ENCODE data around the gene SELENOO. TPM values are rescaled to one million over a fixed set of nuclear protein-coding genes. Genes with fewer than 3 reads are reported as not detected.

Gene SELENOO, protein sequence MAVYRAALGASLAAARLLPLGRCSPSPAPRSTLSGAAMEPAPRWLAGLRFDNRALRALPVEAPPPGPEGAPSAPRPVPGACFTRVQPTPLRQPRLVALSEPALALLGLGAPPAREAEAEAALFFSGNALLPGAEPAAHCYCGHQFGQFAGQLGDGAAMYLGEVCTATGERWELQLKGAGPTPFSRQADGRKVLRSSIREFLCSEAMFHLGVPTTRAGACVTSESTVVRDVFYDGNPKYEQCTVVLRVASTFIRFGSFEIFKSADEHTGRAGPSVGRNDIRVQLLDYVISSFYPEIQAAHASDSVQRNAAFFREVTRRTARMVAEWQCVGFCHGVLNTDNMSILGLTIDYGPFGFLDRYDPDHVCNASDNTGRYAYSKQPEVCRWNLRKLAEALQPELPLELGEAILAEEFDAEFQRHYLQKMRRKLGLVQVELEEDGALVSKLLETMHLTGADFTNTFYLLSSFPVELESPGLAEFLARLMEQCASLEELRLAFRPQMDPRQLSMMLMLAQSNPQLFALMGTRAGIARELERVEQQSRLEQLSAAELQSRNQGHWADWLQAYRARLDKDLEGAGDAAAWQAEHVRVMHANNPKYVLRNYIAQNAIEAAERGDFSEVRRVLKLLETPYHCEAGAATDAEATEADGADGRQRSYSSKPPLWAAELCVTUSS
- total RNA-seq = 10 to 100 TPM; 14.2 to 21.6 TPM
- 100 to 1,000 TPM in 1 of 2 donors, 10 to 100 TPM in 1; 11.6 to 105 TPM for polyA plus RNA-seq
- long read RNA-seq, donor 1, partial matches to known transcripts = 3 of 14 reads
- long read RNA-seq, donor 1, other reads (novel, unspliced or antisense) = 8 of 14 reads
- long read RNA-seq, donor 2, transcript SELENOO-201 (9 exons, 2,315 nt) = major isoform, 16 of 42 reads
- long read RNA-seq, donor 2, partial matches to known transcripts = 11 of 42 reads
- long read RNA-seq, donor 2, other reads (novel, unspliced or antisense) = 15 of 42 reads

GRCh38 chr22:50200461-50201190, at the start of gene SELENOO:
Gene SELENOO (plus strand): TSS chr22:50201011. CDS start chr22:50201037, 26 bp downstream.
- intact Hi-C loops (cut with DNase I) = loop anchor here in 1 of 2 donors (10.0 kb wide), 2 partner anchors 236 to 276 kb away; partner anchors contain the start of gene PIM3
- WGBS, 2 donors = 0 to 1% methylated on average over 60 to 105 of the region's 105 CpGs

DNA sequence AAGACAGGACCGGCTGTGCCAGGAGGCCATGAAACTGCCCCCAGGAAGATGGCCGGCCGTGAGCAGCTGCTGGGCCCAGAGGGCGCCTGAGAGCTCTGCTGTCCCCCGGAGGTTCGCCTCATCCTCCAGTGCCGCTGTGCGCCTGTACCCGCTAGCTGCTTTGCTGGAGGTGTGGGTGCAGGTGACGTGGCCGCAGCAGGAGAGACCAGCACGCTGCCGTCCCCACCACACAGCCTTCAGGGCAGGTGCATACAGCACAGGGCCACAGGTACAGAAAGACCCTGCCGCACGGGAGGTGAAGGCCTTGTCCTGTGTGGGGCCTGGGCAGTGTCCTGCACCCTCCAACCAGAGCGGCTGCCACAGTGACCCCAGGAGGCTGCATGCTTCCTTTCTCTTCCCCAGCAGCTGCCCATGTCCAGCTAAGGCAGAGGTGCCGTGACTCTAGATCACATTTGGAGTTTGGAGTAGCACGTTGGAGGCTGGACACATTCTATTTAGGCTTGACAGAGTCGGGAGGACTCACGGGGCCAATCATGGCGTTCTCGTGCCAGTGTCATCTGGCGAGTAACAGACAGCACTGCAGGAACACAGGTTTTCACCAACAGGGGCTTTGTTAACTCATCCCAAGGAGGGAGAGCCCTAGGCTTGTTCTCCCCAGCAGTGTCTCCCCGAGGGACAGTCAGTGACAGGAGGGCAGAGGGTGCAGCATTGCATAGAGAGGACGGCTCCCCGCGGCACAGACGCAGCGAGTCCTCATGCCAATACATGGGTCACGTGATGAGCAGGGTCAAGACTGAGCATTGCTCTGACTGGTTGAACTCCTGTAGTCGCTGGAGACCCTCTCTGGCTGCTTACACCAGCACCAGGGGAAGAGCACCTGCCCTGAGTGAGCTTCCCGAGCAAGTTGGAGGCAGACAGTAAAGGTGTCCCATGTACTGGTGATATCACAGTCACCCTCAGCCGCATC, 49.0 kb upstream of the SELENOO start:
- no peak overlapping the region for H3K4me3 ChIP-seq (ENCODE audit: low read length in 2 of 2)
- H3K4me1 ChIP-seq (ENCODE audit: control insufficient read depth in 1 of 2, insufficient read depth in 2 of 2, low read length in 2 of 2) = no peaks in the 10 kb centered on the region
- no peaks in the 10 kb centered on the region for H3K27me3 ChIP-seq (ENCODE audit: control insufficient read depth in 1 of 2, insufficient read depth in 2 of 2, low read length in 1 of 2)
- no peak for ATAC-seq (ENCODE audit: low FRiP score)
- no peaks in the 10 kb centered on the region for H3K9me3 ChIP-seq (ENCODE audit: control insufficient read depth, low read length)
- DNase-seq = no peak
- no peak overlapping the region for H3K27ac ChIP-seq (ENCODE audit: low read depth in 1 of 2, low read length in 2 of 2)
- H3K36me3 ChIP-seq (ENCODE audit: control insufficient read depth in 1 of 2, insufficient read depth in 2 of 2, low read length in 1 of 2) = no peaks in the 10 kb centered on the region
- intact Hi-C loops (cut with DNase I) = loop anchor here in 1 of 2 donors (5.0 kb wide), 1 partner anchor 55 kb away; no protein-coding TSS in a partner anchor
- 84% methylated on average over 33 of the region's 33 CpGs for WGBS, 2 donors

More at GRCh38 chr22:50200461-50201190, at the start of gene SELENOO:
- DNase-seq (peak; percentile 95 to 98), ATAC-seq (ENCODE audit: low FRiP score) (peak; percentile 94)
- H3K36me3 ChIP-seq (ENCODE audit: control insufficient read depth in 1 of 2, insufficient read depth in 2 of 2, low read length in 1 of 2) = peaks cover 0 to 2% of the 10 kb centered on the region in 2 donors
- H3K27me3 ChIP-seq (ENCODE audit: control insufficient read depth in 1 of 2, insufficient read depth in 2 of 2, low read length in 1 of 2) = no peaks in the 10 kb centered on the region
- peak within 1 kb of the TSS; percentile 72 to 92 for H3K4me3 ChIP-seq (ENCODE audit: low read length in 2 of 2)
- peak within 1 kb of the TSS in 1 of 2 donors; percentile 35 for H3K27ac ChIP-seq (ENCODE audit: low read depth in 1 of 2, low read length in 2 of 2)
- H3K4me1 ChIP-seq (ENCODE audit: control insufficient read depth in 1 of 2, insufficient read depth in 2 of 2, low read length in 2 of 2) = no peaks in the 10 kb centered on the region
- H3K9me3 ChIP-seq (ENCODE audit: control insufficient read depth, low read length) = no peaks in the 10 kb centered on the region

- no peak overlapping the region for H3K4me3 ChIP-seq (ENCODE audit: low read length in 2 of 2)
- intact Hi-C loops (cut with DNase I) = loop anchor here in 1 of 2 donors (5.0 kb wide), 1 partner anchor 54 kb away; no protein-coding TSS in a partner anchor
- H3K9me3 ChIP-seq (ENCODE audit: control insufficient read depth, low read length) = no peaks in the 10 kb centered on the region
- ATAC-seq (ENCODE audit: low FRiP score) (no peak), DNase-seq (no peak)
- no peaks in the 10 kb centered on the region for H3K27me3 ChIP-seq (ENCODE audit: control insufficient read depth in 1 of 2, insufficient read depth in 2 of 2, low read length in 1 of 2)
- WGBS, 2 donors = 86 to 87% methylated on average over 25 of the region's 25 CpGs
- no peaks in the 10 kb centered on the region for H3K36me3 ChIP-seq (ENCODE audit: control insufficient read depth in 1 of 2, insufficient read depth in 2 of 2, low read length in 1 of 2)
- no peak overlapping the region for H3K27ac ChIP-seq (ENCODE audit: low read depth in 1 of 2, low read length in 2 of 2)
- H3K4me1 ChIP-seq (ENCODE audit: control insufficient read depth in 1 of 2, insufficient read depth in 2 of 2, low read length in 2 of 2) = no peaks in the 10 kb centered on the region
These were observed 47.6 kb upstream of the SELENOO start for GRCh38 chr22:50153056-50153755.

GRCh38 chr22:50153756-50154140, 47.1 kb upstream of the SELENOO start:
- ATAC-seq (ENCODE audit: low FRiP score) (no peak), DNase-seq (no peak)
- Histone ChIP-seq H3K27me3 (ENCODE audit: control insufficient read depth in 1 of 2, insufficient read depth in 2 of 2, low read length in 1 of 2) (no peaks in the 10 kb centered on the region), H3K36me3 (ENCODE audit: control insufficient read depth in 1 of 2, insufficient read depth in 2 of 2, low read length in 1 of 2) (no peaks in the 10 kb centered on the region), H3K9me3 (ENCODE audit: control insufficient read depth, low read length) (no peaks in the 10 kb centered on the region), H3K4me3 (ENCODE audit: low read length in 2 of 2) (no peak overlapping the region), H3K27ac (ENCODE audit: low read depth in 1 of 2, low read length in 2 of 2) (no peak overlapping the region), H3K4me1 (ENCODE audit: control insufficient read depth in 1 of 2, insufficient read depth in 2 of 2, low read length in 2 of 2) (no peaks in the 10 kb centered on the region)
- intact Hi-C loops (cut with DNase I) = loop anchor here in 1 of 2 donors (5.0 kb wide), 1 partner anchor 54 kb away; no protein-coding TSS in a partner anchor
- 86 to 89% methylated on average over 7 of the region's 7 CpGs for WGBS, 2 donors

DNA sequence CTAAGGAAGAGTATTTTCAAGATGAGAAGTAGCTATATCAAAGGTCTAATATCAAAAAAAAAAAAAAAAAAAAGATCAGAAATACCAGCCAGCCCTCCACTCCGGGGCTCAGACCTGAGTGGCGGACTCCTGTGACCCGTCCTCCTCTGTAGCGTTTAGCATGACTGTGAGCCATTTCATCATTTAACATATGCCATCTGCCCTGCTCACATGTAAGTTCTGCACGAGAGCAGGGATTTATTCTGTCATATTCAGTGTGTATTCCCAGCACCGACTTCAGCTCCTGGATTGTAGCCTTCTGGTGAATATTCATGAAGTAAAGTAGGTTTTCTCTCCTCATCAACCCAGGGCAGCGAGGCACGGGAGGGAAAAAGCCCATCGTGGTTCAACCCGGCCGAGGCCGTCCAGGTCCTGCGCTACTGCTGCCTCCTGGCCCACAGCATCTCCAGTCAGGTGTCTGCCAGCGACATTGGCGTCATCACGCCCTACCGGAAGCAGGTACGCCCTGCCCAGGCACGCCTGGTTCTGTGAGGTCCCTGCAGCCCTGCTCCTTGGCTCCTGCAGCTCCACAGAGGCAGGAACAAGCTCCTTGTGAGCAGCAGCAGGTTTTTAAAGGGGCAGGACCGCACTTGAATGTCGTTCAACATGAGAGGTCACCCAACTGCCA, 43.0 kb upstream of the SELENOO start:
- no peaks in the 10 kb centered on the region for H3K36me3 ChIP-seq (ENCODE audit: control insufficient read depth in 1 of 2, insufficient read depth in 2 of 2, low read length in 1 of 2)
- peak in 1 of 2 donors; percentile 51 for DNase-seq
- H3K27me3 ChIP-seq (ENCODE audit: control insufficient read depth in 1 of 2, insufficient read depth in 2 of 2, low read length in 1 of 2) = no peaks in the 10 kb centered on the region
- no peak for ATAC-seq (ENCODE audit: low FRiP score)
- intact Hi-C loops (cut with DNase I) = no loop called here
- H3K4me1 ChIP-seq (ENCODE audit: control insufficient read depth in 1 of 2, insufficient read depth in 2 of 2, low read length in 2 of 2) = no peaks in the 10 kb centered on the region
- no peak overlapping the region for H3K4me3 ChIP-seq (ENCODE audit: low read length in 2 of 2)
- H3K9me3 ChIP-seq (ENCODE audit: control insufficient read depth, low read length) = no peaks in the 10 kb centered on the region
- WGBS, 2 donors = 87 to 91% methylated on average over 21 of the region's 21 CpGs
- H3K27ac ChIP-seq (ENCODE audit: low read depth in 1 of 2, low read length in 2 of 2) = no peak overlapping the region

GRCh38 chr22:50160947-50161346, 39.9 kb upstream of the SELENOO start:
- intact Hi-C loops (cut with DNase I) = no loop called here
- ATAC-seq (ENCODE audit: low FRiP score) (no peak), DNase-seq (no peak)
- Histone ChIP-seq H3K4me1 (ENCODE audit: control insufficient read depth in 1 of 2, insufficient read depth in 2 of 2, low read length in 2 of 2) (no peaks in the 10 kb centered on the region), H3K27me3 (ENCODE audit: control insufficient read depth in 1 of 2, insufficient read depth in 2 of 2, low read length in 1 of 2) (no peaks in the 10 kb centered on the region), H3K9me3 (ENCODE audit: control insufficient read depth, low read length) (no peaks in the 10 kb centered on the region), H3K4me3 (ENCODE audit: low read length in 2 of 2) (no peak overlapping the region), H3K27ac (ENCODE audit: low read depth in 1 of 2, low read length in 2 of 2) (no peak overlapping the region), H3K36me3 (ENCODE audit: control insufficient read depth in 1 of 2, insufficient read depth in 2 of 2, low read length in 1 of 2) (no peaks in the 10 kb centered on the region)
- WGBS, 2 donors = 90% methylated on average over 7 of the region's 7 CpGs
